GM18951 (cell line): ENCODE results near the gene KIF20A.
"Not testable (repeated sequence)": the region's sequence is repeated elsewhere in the genome, so short reads cannot be mapped to it uniquely, and the experiment has no call there.

ENCODE experiments used
- POLR2A ChIP-seq: IDR thresholded peaks from 4 replicates; pipeline ENCODE4 v1.6.1; 2011; ENCODE audit warnings: mild to moderate bottlenecking; ENCODE audit not compliant: insufficient read length, insufficient read depth; ENCODE audit errors: extremely low read depth
- in situ Hi-C: fragments of 300-500 bp; cut with MboI; formaldehyde crosslinking; loops from one replicate; pipeline ENCODE4 v1.12.0; 2022; ENCODE audit warnings: low sequenced_read_pairs, mixed read lengths, inconsistent platforms; ENCODE audit not compliant: unreplicated experiment

Gene KIF20A

GRCh38 chr5:138169124-138169523 is 9.8 kb upstream of the KIF20A start:
- in situ Hi-C loops, result no loop called here

GRCh38 chr5:138170299-138170698 is 8.6 kb upstream of the KIF20A start:
- in situ Hi-C loops, result no loop called here

More at GRCh38 chr5:138169124-138169523, 9.8 kb upstream of the KIF20A start:
- no peak for TF ChIP-seq POLR2A

GRCh38 chr5:138177941-138178515 is 884 bp upstream of the KIF20A start:
- no peak for TF ChIP-seq POLR2A
- in situ Hi-C loops, result no loop called here

More at GRCh38 chr5:138170299-138170698, 8.6 kb upstream of the KIF20A start:
- no peak for TF ChIP-seq POLR2A

- in situ Hi-C loops, result no loop called here
These were observed 455 bp downstream of the KIF20A start for GRCh38 chr5:138179277-138179857.

GRCh38 chr5:138180183-138180782 is 1.4 kb downstream of the KIF20A start:
- in situ Hi-C loops, result no loop called here
- no peak for TF ChIP-seq POLR2A

More at GRCh38 chr5:138179277-138179857, 455 bp downstream of the KIF20A start:
- TF ChIP-seq POLR2A, result no peak

- in situ Hi-C loops, result no loop called here
These were observed 1.9 kb downstream of the KIF20A start for GRCh38 chr5:138180841-138181240.

GRCh38 chr5:138182808-138183207 is 3.9 kb downstream of the KIF20A start:
- TF ChIP-seq POLR2A, result no peak
- in situ Hi-C loops, result no loop called here

More at GRCh38 chr5:138180841-138181240, 1.9 kb downstream of the KIF20A start:
- no peak for TF ChIP-seq POLR2A

GRCh38 chr5:138186002-138186447 is 7.1 kb downstream of the KIF20A start:
- in situ Hi-C loops, result no loop called here
- no peak for TF ChIP-seq POLR2A

GRCh38 chr5:138188626-138189025 is 9.7 kb downstream of the KIF20A start:
- in situ Hi-C loops, result no loop called here
- TF ChIP-seq POLR2A, result no peak

- no peak for TF ChIP-seq POLR2A
- in situ Hi-C loops, result no loop called here
These were observed 13.9 kb downstream of the KIF20A start for GRCh38 chr5:138192826-138193225.

GRCh38 chr5:138193859-138194258 is 14.9 kb downstream of the KIF20A start:
- in situ Hi-C loops, result not testable (repeated sequence)

- no peak for TF ChIP-seq POLR2A
- in situ Hi-C loops, result no loop called here
These were observed 32.1 kb downstream of the KIF20A start for GRCh38 chr5:138210985-138211384.

- no peak for TF ChIP-seq POLR2A
- in situ Hi-C loops, result no loop called here
These were observed 33.9 kb downstream of the KIF20A start for GRCh38 chr5:138212828-138213160.

- peak; percentile 84 for TF ChIP-seq POLR2A
- in situ Hi-C loops, result no loop called here
These were observed 34.5 kb downstream of the KIF20A start, which contains the start of gene CDC23 for GRCh38 chr5:138213161-138214029. Gene CDC23, minus strand, starts transcription at chr5:138213323. Its CDS starts 11 bp downstream, at chr5:138213312.

- in situ Hi-C loops, result no loop called here
- TF ChIP-seq POLR2A, result no peak
These were observed 37.9 kb downstream of the KIF20A start for GRCh38 chr5:138216799-138217198.
